Activated effector memory CD4-positive, alpha-beta T cell treated with anti-CD3 and anti-CD28 coated beads, Interleukin-2, amount 50 U/mL, for 16 hours (primary cell): ENCODE measurements around the gene MARCHF10.

Experiments
- DNase-seq: peaks from one replicate; pipeline ENCODE4 v3.0.0-alpha.2; 2020

MARCHF10 gene

GRCh38 chr17:62821189-62822079, 13.3 kb upstream of the MARCHF10 start:
- DNase-seq, result no peak

- DNase-seq, result no peak
These were observed 11.6 kb upstream of the MARCHF10 start for GRCh38 chr17:62819511-62820221.

GRCh38 chr17:62818526-62818925, 10.4 kb upstream of the MARCHF10 start:
- no peak for DNase-seq

GRCh38 chr17:62816282-62816839, 8.2 kb upstream of the MARCHF10 start:
- no peak for DNase-seq

- no peak for DNase-seq
These were observed 1.5 kb upstream of the MARCHF10 start for GRCh38 chr17:62809656-62810055.

- DNase-seq, result no peak
These were observed 459 bp upstream of the MARCHF10 start for GRCh38 chr17:62808576-62808970.

- no peak for DNase-seq
These were observed 2.9 kb downstream of the MARCHF10 start for GRCh38 chr17:62805234-62805633.

GRCh38 chr17:62804822-62805221, 3.3 kb downstream of the MARCHF10 start:
- no peak for DNase-seq

- DNase-seq, result no peak
These were observed 4.1 kb downstream of the MARCHF10 start for GRCh38 chr17:62804025-62804424.

- no peak for DNase-seq
These were observed 5.4 kb downstream of the MARCHF10 start for GRCh38 chr17:62802561-62803205.

- no peak for DNase-seq
These were observed 6.5 kb downstream of the MARCHF10 start for GRCh38 chr17:62801553-62802114.

GRCh38 chr17:62800585-62800984, 7.5 kb downstream of the MARCHF10 start:
- no peak for DNase-seq

GRCh38 chr17:62797959-62798358, 10.2 kb downstream of the MARCHF10 start:
- DNase-seq, result no peak

- DNase-seq, result no peak
These were observed 11.8 kb downstream of the MARCHF10 start for GRCh38 chr17:62796291-62796690.

GRCh38 chr17:62794666-62794971, 13.5 kb downstream of the MARCHF10 start:
- DNase-seq, result no peak

GRCh38 chr17:62793919-62794665, 14.0 kb downstream of the MARCHF10 start:
- DNase-seq, result no peak

- no peak for DNase-seq
These were observed 15.7 kb downstream of the MARCHF10 start for GRCh38 chr17:62792447-62792800.

GRCh38 chr17:62791767-62792446, 16.2 kb downstream of the MARCHF10 start:
- no peak for DNase-seq

GRCh38 chr17:62791235-62791734, 16.8 kb downstream of the MARCHF10 start:
- DNase-seq, result no peak

- no peak for DNase-seq
These were observed 17.5 kb downstream of the MARCHF10 start for GRCh38 chr17:62790564-62790986.

- DNase-seq, result no peak
These were observed 20.7 kb downstream of the MARCHF10 start for GRCh38 chr17:62787366-62787765.

- DNase-seq, result no peak
These were observed 21.5 kb downstream of the MARCHF10 start for GRCh38 chr17:62786646-62787045.
